Esophagus muscularis mucosa (tissue), 4 donors: ENCODE data around the gene DERL2. TPM values are rescaled to one million over a fixed set of nuclear protein-coding genes. Genes with fewer than 3 reads are reported as not detected.

ENCODE experiments used
- DNase-seq: peaks from one replicate; pipeline ENCODE4 v3.0.0-alpha.2; 2017; ENCODE audit errors: extremely low spot score
- H3K27ac ChIP-seq, 4 donors: fragments of 200-600 bp; sonication (generic); replicated peaks in 1 of 4; 1 replicate in 3 of 4; 2 replicates in 1 of 4; pipeline ENCODE4 v1.5.1; 2016 to 2019; ENCODE audit warnings: mild to moderate bottlenecking in 1 of 4
- H3K27me3 ChIP-seq, 4 donors: fragments of 200-600 bp; sonication (generic); one replicate each; pipeline versions ENCODE4 v1.5.1 to v1.6.0; 2016 to 2019
- H3K36me3 ChIP-seq, 4 donors: fragments of 200-600 bp; sonication (generic); one replicate each; pipeline ENCODE4 v1.5.1; 2016 to 2019
- H3K4me1 ChIP-seq, 4 donors: fragments of 200-600 bp; sonication (generic); one replicate each; pipeline ENCODE4 v1.5.1; 2016 to 2019
- H3K4me3 ChIP-seq, 4 donors: fragments of 200-600 bp; sonication (generic); 1 replicate in 2 of 4; 2 replicates in 2 of 4; pipeline ENCODE4 v1.5.1; 2016 to 2019; ENCODE audit warnings: mild to moderate bottlenecking in 4 of 4, moderate library complexity in 1 of 4
- H3K9me3 ChIP-seq, 4 donors: fragments of 200-600 bp; sonication (generic); 1 replicate in 3 of 4; 2 replicates in 1 of 4; pipeline ENCODE4 v1.5.1; 2016 to 2019
- CTCF ChIP-seq, 3 experiments: fragments of 200-600 bp in 2 of 3; fragments of 450-650 bp in 1 of 3; sonication (generic) in 2 of 3; IDR thresholded peaks; one replicate each; pipeline ENCODE4 v1.5.1; 2017 to 2019; ENCODE audit warnings: antibody characterized with exemption in 3 of 3, mild to moderate bottlenecking in 2 of 3, moderate library complexity in 1 of 3
- EP300 ChIP-seq: sonication (generic); formaldehyde crosslinking; IDR thresholded peaks from one replicate; pipeline ENCODE4 v1.6.1; 2017; ENCODE audit warnings: antibody characterized with exemption
- POLR2A ChIP-seq: fragments of 450-650 bp; IDR thresholded peaks from one replicate; pipeline ENCODE4 v1.6.1; 2017; ENCODE audit warnings: antibody characterized with exemption, moderate library complexity, mild to moderate bottlenecking, low read depth
- POLR2AphosphoS5 ChIP-seq, 2 donors: sonication (generic); formaldehyde crosslinking; IDR thresholded peaks; one replicate each; pipeline ENCODE4 v1.6.1; 2017; ENCODE audit warnings: antibody characterized with exemption in 2 of 2
- WGBS: methylation state at CpG from one replicate; pipeline ENCODE4 v1.1.5; 2018; 5-methylcytosine and 5-hydroxymethylcytosine counted together
- intact Hi-C: fragments of 100-400 bp; cut with DNase I; formaldehyde crosslinking; loops from one replicate; pipeline ENCODE4 v1.15.1; 2023
- total RNA-seq, 4 donors: library from RNA; depleted of rRNA; stranded (reverse); fragments of >200 nt; gene quantifications; one replicate each; pipeline versions ENCODE4 v1.1.0 to v1.2.1, GENCODE V29; 2016

DERL2 gene
- total RNA-seq, 4 donors from 2014 or later = 17.4 to 32.4 (median 23.3) TPM

GRCh38 chr17:5523249-5523648 is 37.3 kb upstream of the DERL2 start:
- Histone ChIP-seq H3K4me3 (no peak overlapping the region), H3K36me3 (peaks cover 0 to 51% (median 10%) of the 10 kb centered on the region in 4 donors), H3K9me3 (no peaks in the 10 kb centered on the region), H3K27ac (no peak overlapping the region), H3K4me1 (peaks cover 8 to 17% (median 15%) of the 10 kb centered on the region in 4 donors), H3K27me3 (no peaks in the 10 kb centered on the region)
- DNase-seq = no peak
- intact Hi-C loops = no loop called here
- no peak for TF ChIP-seq EP300
- 98% methylated on average over 5 of the region's 5 CpGs for WGBS

DNA sequence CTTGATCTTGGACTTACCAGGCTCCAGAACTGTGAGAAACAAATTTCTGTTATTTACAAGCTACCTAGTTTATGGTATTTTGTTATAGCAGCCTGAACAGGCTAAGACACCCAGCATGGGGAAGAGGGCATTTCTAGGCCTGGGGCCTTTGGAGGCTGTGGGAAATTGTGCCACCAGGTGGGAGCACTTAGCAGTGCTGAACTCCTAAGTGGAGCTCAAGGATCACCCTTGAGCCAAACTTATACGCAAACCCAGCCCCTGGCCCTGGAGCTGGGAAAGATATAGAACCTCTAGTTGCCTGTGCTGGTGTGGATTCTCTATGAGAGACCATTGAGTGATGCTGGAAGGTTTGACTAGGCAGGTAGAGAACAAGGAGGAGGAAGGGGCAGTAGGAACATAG is 36.5 kb upstream of the DERL2 start:
- Histone ChIP-seq H3K27ac (no peak overlapping the region), H3K4me3 (no peak overlapping the region), H3K27me3 (no peaks in the 10 kb centered on the region), H3K36me3 (peaks cover 0 to 53% (median 12%) of the 10 kb centered on the region in 4 donors), H3K9me3 (no peaks in the 10 kb centered on the region), H3K4me1 (peaks cover 5 to 15% (median 14%) of the 10 kb centered on the region in 4 donors)
- intact Hi-C loops = no loop called here
- 60% methylated on average over 1 of the region's 1 CpG for WGBS
- no peak for DNase-seq
- no peak for TF ChIP-seq CTCF (IDR thresholded peaks at IDR 0.05)
- no peak for TF ChIP-seq POLR2A
- TF ChIP-seq EP300 = no peak
- no peak for TF ChIP-seq POLR2AphosphoS5 (IDR thresholded peaks at IDR 0.05)

DNA sequence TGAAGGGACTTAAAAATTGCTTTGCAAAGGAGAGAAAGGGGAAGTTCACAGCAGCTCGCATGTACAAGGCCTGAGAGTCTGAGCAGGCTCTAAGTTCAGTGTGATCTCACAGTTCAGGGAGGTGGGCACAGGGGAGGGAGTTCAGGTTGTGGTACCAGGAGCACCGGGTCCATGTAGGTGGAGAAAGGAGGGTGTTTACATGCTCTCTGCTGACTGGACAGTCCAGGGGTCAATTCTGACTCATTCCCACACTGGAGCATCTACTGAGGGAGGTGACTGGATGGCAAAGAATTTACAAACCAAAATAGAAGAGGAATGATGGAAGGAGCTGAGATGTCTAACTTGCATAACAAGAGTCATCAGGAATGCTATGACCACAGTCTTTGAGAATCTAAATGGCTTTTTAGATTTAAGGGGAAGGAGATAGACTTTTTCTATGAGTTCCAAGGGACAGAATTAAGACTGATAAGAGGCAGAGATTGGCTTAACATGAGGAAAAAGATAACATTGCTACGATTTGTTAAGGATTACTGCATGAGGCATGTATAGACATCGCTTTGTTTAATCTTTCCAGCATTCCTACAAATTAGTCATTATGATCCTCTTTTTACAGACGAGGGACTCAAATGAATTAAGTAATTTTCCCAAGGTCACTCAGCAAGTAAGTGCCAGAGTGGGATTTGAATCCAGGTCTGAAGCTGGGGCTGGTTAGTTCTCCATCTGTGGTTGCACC is 30.2 kb upstream of the DERL2 start:
- DNase-seq = no peak
- H3K27ac ChIP-seq = peak overlapping the region in 1 of 4 donors; percentile 78
- no peak overlapping the region for H3K4me3 ChIP-seq
- no peaks in the 10 kb centered on the region for H3K27me3 ChIP-seq
- WGBS = 53% methylated on average over 5 of the region's 5 CpGs
- intact Hi-C loops = no loop called here
- TF ChIP-seq POLR2A = no peak
- TF ChIP-seq CTCF (IDR thresholded peaks at IDR 0.05) = no peak
- peak in 1 of 2 donors; percentile 47 for TF ChIP-seq POLR2AphosphoS5 (IDR thresholded peaks at IDR 0.05)
- TF ChIP-seq EP300 = no peak
- H3K4me1 ChIP-seq = no peaks in the 10 kb centered on the region
- no peaks in the 10 kb centered on the region for H3K9me3 ChIP-seq
- peaks cover 0 to 45% (median 11%) of the 10 kb centered on the region in 4 donors for H3K36me3 ChIP-seq

DNA sequence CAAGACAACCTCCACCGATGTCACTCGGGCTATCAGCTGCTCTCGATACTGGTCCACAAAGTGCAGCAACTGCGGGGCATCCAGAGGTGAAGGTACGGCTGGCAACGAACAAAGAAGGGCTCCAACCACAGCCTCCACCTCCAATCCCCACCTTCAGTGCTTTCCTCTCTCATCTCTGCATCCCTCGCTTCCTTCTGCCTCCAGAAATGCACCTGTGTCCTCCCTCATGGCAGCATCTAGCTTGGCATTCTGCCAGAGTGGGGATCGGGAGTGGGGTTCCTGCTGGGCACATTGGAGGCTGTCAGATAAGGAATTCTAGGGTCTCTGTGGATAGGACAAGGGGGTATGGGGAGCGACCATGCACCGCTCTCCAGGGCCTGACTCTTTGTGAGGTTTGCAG is 29.0 kb upstream of the DERL2 start:
- Histone ChIP-seq H3K9me3 (no peaks in the 10 kb centered on the region), H3K27me3 (no peaks in the 10 kb centered on the region), H3K36me3 (peaks cover 0 to 36% (median 9%) of the 10 kb centered on the region in 4 donors), H3K4me1 (no peaks in the 10 kb centered on the region), H3K27ac (no peak overlapping the region), H3K4me3 (no peak overlapping the region)
- intact Hi-C loops = no loop called here
- TF ChIP-seq POLR2AphosphoS5 (IDR thresholded peaks at IDR 0.05) (no peak), CTCF (IDR thresholded peaks at IDR 0.05) (no peak)
- 94% methylated on average over 7 of the region's 10 CpGs for WGBS
- no peak for DNase-seq

DNA sequence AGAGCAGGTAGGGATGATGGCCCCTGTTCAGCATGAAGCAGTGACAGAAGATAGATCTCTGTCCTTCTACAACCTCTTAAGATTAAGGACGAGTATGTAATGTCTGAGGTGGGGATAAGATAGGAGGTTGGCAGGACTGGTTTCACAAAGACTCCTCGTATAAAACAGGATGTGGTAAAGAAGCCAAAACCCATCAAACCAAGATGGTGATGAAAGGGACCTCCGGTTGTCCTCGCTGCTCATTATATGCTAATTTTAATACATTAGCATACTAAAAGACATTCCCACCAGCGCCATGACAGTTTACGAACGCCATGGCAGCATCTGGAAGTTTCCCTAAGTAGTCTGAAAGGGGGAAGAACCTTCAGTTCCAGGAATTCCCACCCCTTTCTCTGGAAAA is 27.6 kb upstream of the DERL2 start:
- no peak for DNase-seq
- Histone ChIP-seq H3K36me3 (peaks cover 0 to 36% (median 9%) of the 10 kb centered on the region in 4 donors), H3K4me1 (no peaks in the 10 kb centered on the region), H3K9me3 (no peaks in the 10 kb centered on the region), H3K4me3 (no peak overlapping the region), H3K27me3 (no peaks in the 10 kb centered on the region), H3K27ac (no peak overlapping the region)
- 75% methylated on average over 7 of the region's 7 CpGs for WGBS
- TF ChIP-seq CTCF (IDR thresholded peaks at IDR 0.05) = no peak
- TF ChIP-seq POLR2AphosphoS5 (IDR thresholded peaks at IDR 0.05) = no peak
- no peak for TF ChIP-seq POLR2A
- TF ChIP-seq EP300 = no peak
- intact Hi-C loops = no loop called here
